Upper lobe of left lung (tissue), 6 donors: ENCODE measurements around the gene CHAF1A. TPM values are rescaled to one million over a fixed set of nuclear protein-coding genes. Genes with fewer than 3 reads are reported as not detected.

Experiments
- ATAC-seq, 2 donors: fragments of 200-7000 bp; cut with Tn5 transposase; one replicate each; pipeline ENCODE4 v1.9.1; 2022; ENCODE audit warnings: mild to moderate bottlenecking in 2 of 2, moderate library complexity in 2 of 2; ENCODE audit not compliant: low FRiP score in 2 of 2
- DNase-seq, 2 donors: peaks; one replicate each; pipeline ENCODE4 v3.0.0-alpha.2; 2019 to 2020
- H3K27ac ChIP-seq, 4 donors: fragments of 200-600 bp; sonication (generic); one replicate each; pipeline ENCODE4 v1.5.1; 2016 to 2019
- H3K27me3 ChIP-seq, 4 donors: fragments of 200-600 bp; sonication (generic); one replicate each; pipeline ENCODE4 v1.5.1; 2017 to 2019
- H3K36me3 ChIP-seq, 4 donors: fragments of 200-600 bp; sonication (generic); one replicate each; pipeline ENCODE4 v1.5.1; 2016 to 2019
- H3K4me1 ChIP-seq, 4 donors: fragments of 200-600 bp; sonication (generic); one replicate each; pipeline ENCODE4 v1.5.1; 2018 to 2019
- H3K4me3 ChIP-seq, 4 donors: fragments of 200-600 bp; sonication (generic); one replicate each; pipeline ENCODE4 v1.5.1; 2017 to 2019; ENCODE audit warnings: mild to moderate bottlenecking in 2 of 4, moderate library complexity in 1 of 4
- H3K9me3 ChIP-seq, 4 donors: fragments of 200-600 bp; sonication (generic); one replicate each; pipeline ENCODE4 v1.5.1; 2018 to 2019
- CTCF ChIP-seq, 6 experiments: fragments of 450-650 bp in 4 of 6; fragments of 200-600 bp in 2 of 6; sonication (generic) in 2 of 6; IDR thresholded peaks; one replicate each; pipeline ENCODE4 v1.5.1; 2016 to 2019; ENCODE audit warnings: antibody characterized with exemption in 6 of 6
- EP300 ChIP-seq, 4 donors: sonication (generic); formaldehyde crosslinking; IDR thresholded peaks; one replicate each; pipeline ENCODE4 v1.5.1; 2017; ENCODE audit warnings: antibody characterized with exemption in 4 of 4, control low read depth in 2 of 4
- POLR2A ChIP-seq, 4 donors: fragments of 450-650 bp; IDR thresholded peaks; one replicate each; pipeline ENCODE4 v1.5.1; 2016 to 2017; ENCODE audit warnings: antibody characterized with exemption in 4 of 4, mild to moderate bottlenecking in 2 of 4
- POLR2AphosphoS5 ChIP-seq, 2 donors: sonication (generic); formaldehyde crosslinking; IDR thresholded peaks; one replicate each; pipeline ENCODE4 v1.5.1; 2017; ENCODE audit warnings: antibody characterized with exemption in 2 of 2
- WGBS, 2 donors: methylation state at CpG; one replicate each; pipeline ENCODE4 v1.1.5; 2017 to 2018; 5-methylcytosine and 5-hydroxymethylcytosine counted together
- total RNA-seq, 6 donors: library from RNA; depleted of rRNA in 4 of 6; stranded (reverse); fragments of >200 nt in 4 of 6; gene quantifications; one replicate each; pipeline versions ENCODE4 v1.1.0 to v1.2.1, GENCODE V29; 2016 to 2021
- donor health status: DM: no; HTN: no; CAD: no; lungs with moderate emphysema.
- donor health status: DM: no; HTN: yes; CAD: no; lungs with severe emphysema.

The CHAF1A gene, protein sequence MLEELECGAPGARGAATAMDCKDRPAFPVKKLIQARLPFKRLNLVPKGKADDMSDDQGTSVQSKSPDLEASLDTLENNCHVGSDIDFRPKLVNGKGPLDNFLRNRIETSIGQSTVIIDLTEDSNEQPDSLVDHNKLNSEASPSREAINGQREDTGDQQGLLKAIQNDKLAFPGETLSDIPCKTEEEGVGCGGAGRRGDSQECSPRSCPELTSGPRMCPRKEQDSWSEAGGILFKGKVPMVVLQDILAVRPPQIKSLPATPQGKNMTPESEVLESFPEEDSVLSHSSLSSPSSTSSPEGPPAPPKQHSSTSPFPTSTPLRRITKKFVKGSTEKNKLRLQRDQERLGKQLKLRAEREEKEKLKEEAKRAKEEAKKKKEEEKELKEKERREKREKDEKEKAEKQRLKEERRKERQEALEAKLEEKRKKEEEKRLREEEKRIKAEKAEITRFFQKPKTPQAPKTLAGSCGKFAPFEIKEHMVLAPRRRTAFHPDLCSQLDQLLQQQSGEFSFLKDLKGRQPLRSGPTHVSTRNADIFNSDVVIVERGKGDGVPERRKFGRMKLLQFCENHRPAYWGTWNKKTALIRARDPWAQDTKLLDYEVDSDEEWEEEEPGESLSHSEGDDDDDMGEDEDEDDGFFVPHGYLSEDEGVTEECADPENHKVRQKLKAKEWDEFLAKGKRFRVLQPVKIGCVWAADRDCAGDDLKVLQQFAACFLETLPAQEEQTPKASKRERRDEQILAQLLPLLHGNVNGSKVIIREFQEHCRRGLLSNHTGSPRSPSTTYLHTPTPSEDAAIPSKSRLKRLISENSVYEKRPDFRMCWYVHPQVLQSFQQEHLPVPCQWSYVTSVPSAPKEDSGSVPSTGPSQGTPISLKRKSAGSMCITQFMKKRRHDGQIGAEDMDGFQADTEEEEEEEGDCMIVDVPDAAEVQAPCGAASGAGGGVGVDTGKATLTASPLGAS
- 10 to 100 TPM in 3 of 6 donors, 1 to 10 TPM in 3; 3.3 to 16.8 (median 10.1) TPM for total RNA-seq

GRCh38 chr19:4402171-4403004 is at the start of gene CHAF1A:
CHAF1A (plus strand) TSS chr19:4402640; CDS start chr19:4402763, 123 bp downstream.
- peak; percentile 96 to 98 for ATAC-seq
- Histone ChIP-seq H3K4me1 (peaks cover 36 to 50% (median 40%) of the 10 kb centered on the region in 4 donors), H3K27ac (peak within 1 kb of the TSS; percentile 88 to 98 (median 89)), H3K36me3 (no peaks in the 10 kb centered on the region), H3K27me3 (no peaks in the 10 kb centered on the region), H3K9me3 (no peaks in the 10 kb centered on the region), H3K4me3 (peak within 1 kb of the TSS; percentile 69 to 99 (median 78))
- peak in 3 of 6 experiments; percentile 9 to 39 (median 14) for TF ChIP-seq CTCF (IDR thresholded peaks at IDR 0.05)
- peak in 1 of 4 donors; percentile 27 for TF ChIP-seq EP300 (IDR thresholded peaks at IDR 0.05)
- TF ChIP-seq POLR2AphosphoS5 (IDR thresholded peaks at IDR 0.05) = peak; percentile 85 to 86
- TF ChIP-seq POLR2A (IDR thresholded peaks at IDR 0.05) = peak in 2 of 4 donors; percentile 24 to 55
- 0% methylated on average over 21 to 25 of the region's 84 CpGs for WGBS, 2 donors
- DNase-seq = peak; percentile 99 to 100

GRCh38 chr19:4352701-4353121 is 49.7 kb upstream of the CHAF1A start:
- no peak overlapping the region for H3K4me3 ChIP-seq
- ATAC-seq (peak; percentile 60 to 84), DNase-seq (no peak)
- no peaks in the 10 kb centered on the region for H3K9me3 ChIP-seq
- WGBS, 2 donors = 37 to 62% methylated on average over 9 of the region's 9 CpGs
- no peak overlapping the region for H3K27ac ChIP-seq
- no peaks in the 10 kb centered on the region for H3K27me3 ChIP-seq
- H3K4me1 ChIP-seq = no peaks in the 10 kb centered on the region
- TF ChIP-seq CTCF (IDR thresholded peaks at IDR 0.05) (peak; percentile 48 to 95 (median 67)), POLR2A (IDR thresholded peaks at IDR 0.05) (no peak)
- H3K36me3 ChIP-seq = peaks cover 0 to 17% (median 3%) of the 10 kb centered on the region in 4 donors

GRCh38 chr19:4354282-4354681 is 48.2 kb upstream of the CHAF1A start:
- no peak for TF ChIP-seq CTCF (IDR thresholded peaks at IDR 0.05)
- ATAC-seq = no peak
- 89 to 100% methylated on average over 1 to 9 of the region's 12 CpGs for WGBS, 2 donors
- no peaks in the 10 kb centered on the region for H3K27me3 ChIP-seq
- H3K4me3 ChIP-seq = no peak overlapping the region
- peaks cover 0 to 23% (median 13%) of the 10 kb centered on the region in 4 donors for H3K36me3 ChIP-seq
- no peaks in the 10 kb centered on the region for H3K4me1 ChIP-seq
- no peaks in the 10 kb centered on the region for H3K9me3 ChIP-seq
- H3K27ac ChIP-seq = no peak overlapping the region
- peak in 1 of 2 donors; percentile 63 for DNase-seq

GRCh38 chr19:4354897-4355296 is 47.5 kb upstream of the CHAF1A start:
- no peaks in the 10 kb centered on the region for H3K4me1 ChIP-seq
- no peaks in the 10 kb centered on the region for H3K9me3 ChIP-seq
- H3K27me3 ChIP-seq = no peaks in the 10 kb centered on the region
- peak in 1 of 2 donors; percentile 67 for DNase-seq
- peaks cover 0 to 29% (median 19%) of the 10 kb centered on the region in 4 donors for H3K36me3 ChIP-seq
- H3K4me3 ChIP-seq = no peak overlapping the region
- TF ChIP-seq CTCF (IDR thresholded peaks at IDR 0.05) (no peak), EP300 (IDR thresholded peaks at IDR 0.05) (no peak), POLR2AphosphoS5 (IDR thresholded peaks at IDR 0.05) (no peak), POLR2A (IDR thresholded peaks at IDR 0.05) (no peak)
- ATAC-seq = no peak
- 90 to 95% methylated on average over 7 to 9 of the region's 17 CpGs for WGBS, 2 donors
- no peak overlapping the region for H3K27ac ChIP-seq
